ENCODE results near the gene GTPBP8.

DNA sequence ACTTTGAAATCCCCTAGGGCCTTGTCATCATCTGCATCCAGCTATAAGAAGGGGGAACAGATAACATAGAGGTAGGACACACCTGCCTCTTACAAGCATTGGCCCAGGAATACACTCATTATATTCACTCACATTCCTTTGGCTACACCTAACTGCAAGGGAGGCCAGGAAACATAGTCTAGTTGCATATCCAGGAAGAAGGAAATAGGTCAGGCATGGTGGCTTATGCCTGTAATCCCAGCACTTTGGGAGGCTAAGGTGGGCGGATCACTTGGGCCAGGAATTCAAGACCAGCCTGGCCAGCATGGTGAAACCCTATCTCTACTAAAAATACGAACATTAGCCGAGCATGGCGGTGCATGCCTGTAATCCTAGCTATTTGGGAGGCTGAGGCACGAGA, 48.8 kb downstream of the GTPBP8 start:
- TF ChIP-seq, protein P1, sequence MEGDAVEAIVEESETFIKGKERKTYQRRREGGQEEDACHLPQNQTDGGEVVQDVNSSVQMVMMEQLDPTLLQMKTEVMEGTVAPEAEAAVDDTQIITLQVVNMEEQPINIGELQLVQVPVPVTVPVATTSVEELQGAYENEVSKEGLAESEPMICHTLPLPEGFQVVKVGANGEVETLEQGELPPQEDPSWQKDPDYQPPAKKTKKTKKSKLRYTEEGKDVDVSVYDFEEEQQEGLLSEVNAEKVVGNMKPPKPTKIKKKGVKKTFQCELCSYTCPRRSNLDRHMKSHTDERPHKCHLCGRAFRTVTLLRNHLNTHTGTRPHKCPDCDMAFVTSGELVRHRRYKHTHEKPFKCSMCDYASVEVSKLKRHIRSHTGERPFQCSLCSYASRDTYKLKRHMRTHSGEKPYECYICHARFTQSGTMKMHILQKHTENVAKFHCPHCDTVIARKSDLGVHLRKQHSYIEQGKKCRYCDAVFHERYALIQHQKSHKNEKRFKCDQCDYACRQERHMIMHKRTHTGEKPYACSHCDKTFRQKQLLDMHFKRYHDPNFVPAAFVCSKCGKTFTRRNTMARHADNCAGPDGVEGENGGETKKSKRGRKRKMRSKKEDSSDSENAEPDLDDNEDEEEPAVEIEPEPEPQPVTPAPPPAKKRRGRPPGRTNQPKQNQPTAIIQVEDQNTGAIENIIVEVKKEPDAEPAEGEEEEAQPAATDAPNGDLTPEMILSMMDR (IDR thresholded peaks at IDR 0.05) = no peak
- no peak for TF ChIP-seq POLR2AphosphoS5 (IDR thresholded peaks at IDR 0.05)
